H1 (cell line): ENCODE results near the gene MBNL1. TPM values are rescaled to one million over a fixed set of nuclear protein-coding genes. Genes with fewer than 3 reads are reported as not detected.
"Not testable (repeated sequence)": the region's sequence is repeated elsewhere in the genome, so short reads cannot be mapped to it uniquely, and the experiment has no call there.

ENCODE experiments used
- CTCF ChIA-PET: fragments of 300-600 bp; sonication (Branson Sonifier 250); formaldehyde crosslinking; loops from one replicate; lab custom pipeline; 2021; ENCODE audit not compliant: partially characterized antibody; lab: Charles Lee
- POLR2A ChIA-PET: fragments of 300-600 bp; sonication (Branson Sonifier 250); formaldehyde crosslinking; loops from one replicate; lab custom pipeline; 2021; ENCODE audit warnings: inconsistent platforms; ENCODE audit not compliant: partially characterized antibody; lab: Charles Lee
- DNase-seq, 2 experiments: peaks; one replicate each; pipeline versions ENCODE4 v3.0.0 to v3.0.0-alpha.2; 2010 to 2022; ENCODE audit warnings: low spot score in 2 of 2, low read depth in 1 of 2, mixed read lengths in 1 of 2
- FAIRE-seq: peaks from 2 replicates; lab custom pipeline; 2011; peaks lifted over from hg19 to GRCh38; lab: Jason Lieb, UNC
- H2AFZ ChIP-seq: 2 replicates; pipeline ENCODE4 v1.8.1; 2012; ENCODE audit warnings: low read length, inconsistent platforms
- H2AK5ac ChIP-seq: 2 replicates; pipeline ENCODE4 v1.6.1; 2013; ENCODE audit warnings: low read depth, low read length
- H2BK120ac ChIP-seq: replicated peaks from 2 replicates; pipeline ENCODE3; 2013; ENCODE audit warnings: low read depth, low read length, inconsistent platforms
- H2BK12ac ChIP-seq: 2 replicates; pipeline ENCODE4 v1.6.1; 2013; ENCODE audit warnings: low read depth, low read length
- H2BK15ac ChIP-seq: 2 replicates; pipeline ENCODE4 v1.6.1; 2013; ENCODE audit warnings: low read length
- H2BK20ac ChIP-seq: 2 replicates; pipeline ENCODE4 v1.6.1; 2013; ENCODE audit warnings: low read length
- H2BK5ac ChIP-seq: 2 replicates; pipeline ENCODE4 v1.6.1; 2013; ENCODE audit warnings: low read depth, low read length
- H3K14ac ChIP-seq: 2 replicates; pipeline ENCODE4 v1.6.1; 2013; ENCODE audit warnings: inconsistent platforms; ENCODE audit not compliant: insufficient read length
- H3K18ac ChIP-seq: 2 replicates; pipeline ENCODE4 v1.6.1; 2013; ENCODE audit warnings: low read length; ENCODE audit errors: extremely low read depth
- H3K23ac ChIP-seq: 2 replicates; pipeline ENCODE4 v1.6.1; 2013; ENCODE audit warnings: inconsistent platforms; ENCODE audit not compliant: insufficient read length
- H3K23me2 ChIP-seq: 2 replicates; pipeline ENCODE4 v1.6.1; 2013; ENCODE audit warnings: low read depth, low read length
- H3K27ac ChIP-seq: 2 replicates; pipeline ENCODE4 v1.6.1; 2011; ENCODE audit warnings: low read depth, low read length, inconsistent platforms
- H3K27me3 ChIP-seq, 4 experiments: replicated peaks in 1 of 4; 1 replicate in 1 of 4; 2 replicates in 3 of 4; pipeline versions ENCODE4 v1.6.1 to v1.8.1; 2011 to 2013; ENCODE audit warnings: low read length in 3 of 4, mild to moderate bottlenecking in 3 of 4, inconsistent platforms in 2 of 4, mixed read lengths in 2 of 4, moderate library complexity in 1 of 4; ENCODE audit not compliant: control insufficient read depth in 3 of 4, insufficient read depth in 3 of 4; ENCODE audit errors: extremely low read depth in 1 of 4
- H3K36me3 ChIP-seq, 4 experiments: 2 replicates each; pipeline versions ENCODE4 v1.6.1 to v1.8.1; 2011 to 2013; ENCODE audit warnings: mild to moderate bottlenecking in 4 of 4, low read length in 3 of 4, moderate library complexity in 2 of 4, control low read depth in 1 of 4, inconsistent platforms in 1 of 4; ENCODE audit not compliant: insufficient read depth in 4 of 4, control insufficient read depth in 2 of 4
- H3K4ac ChIP-seq: replicated peaks from 2 replicates; pipeline ENCODE3; 2013; ENCODE audit warnings: low read length, low read depth, mixed read lengths, inconsistent platforms; ENCODE audit not compliant: insufficient read length
- H3K4me1 ChIP-seq, 4 experiments: replicated peaks in 1 of 4; 1 replicate in 1 of 4; 2 replicates in 3 of 4; pipeline versions ENCODE4 v1.6.1 to v1.8.1; 2011 to 2013; ENCODE audit warnings: low read length in 3 of 4, inconsistent platforms in 2 of 4, mixed read lengths in 1 of 4; ENCODE audit not compliant: insufficient read depth in 4 of 4, control insufficient read depth in 3 of 4
- H3K4me2 ChIP-seq, 2 experiments: 2 replicates each; pipeline versions ENCODE4 v1.6.1 to v1.8.1; 2011 to 2013; ENCODE audit warnings: low read depth in 2 of 2, low read length in 2 of 2, control low read depth in 1 of 2, inconsistent platforms in 1 of 2, mild to moderate bottlenecking in 1 of 2; ENCODE audit not compliant: insufficient read depth in 1 of 2
- H3K4me3 ChIP-seq, 4 experiments: fragments of 200-600, 300-600 bp in 1 of 4; sonication (generic), shearing (Covaris generic), sonication (Bioruptor Twin) in 1 of 4; 2 replicates each; pipeline versions ENCODE4 v1.5.1 to v1.8.1; 2011 to 2016; ENCODE audit warnings: low read length in 4 of 4, low read depth in 3 of 4, control low read depth in 2 of 4, inconsistent platforms in 2 of 4, mild to moderate bottlenecking in 2 of 4, mixed read lengths in 1 of 4, moderate library complexity in 1 of 4; ENCODE audit not compliant: insufficient read depth in 2 of 4; ENCODE audit errors: extremely low read depth in 1 of 4
- H3K56ac ChIP-seq: replicated peaks from 2 replicates; pipeline ENCODE3; 2013; ENCODE audit warnings: low read depth, mild to moderate bottlenecking, mixed read lengths, low read length, inconsistent platforms; ENCODE audit not compliant: insufficient read length
- H3K79me1 ChIP-seq: 2 replicates; pipeline ENCODE4 v1.6.1; 2013; ENCODE audit warnings: low read depth, low read length, control low read depth
- H3K79me2 ChIP-seq, 2 experiments: 2 replicates each; pipeline versions ENCODE4 v1.6.1 to v1.8.1; 2012 to 2013; ENCODE audit warnings: low read length in 2 of 2, mild to moderate bottlenecking in 2 of 2, inconsistent platforms in 1 of 2; ENCODE audit not compliant: insufficient read depth in 2 of 2, control insufficient read depth in 1 of 2
- H3K9ac ChIP-seq, 4 experiments: replicated peaks in 1 of 4; 1 replicate in 1 of 4; 2 replicates in 3 of 4; pipeline versions ENCODE4 v1.6.1 to v1.8.1; 2011 to 2013; ENCODE audit warnings: low read depth in 3 of 4, low read length in 3 of 4, control low read depth in 2 of 4, mild to moderate bottlenecking in 2 of 4, moderate library complexity in 2 of 4, inconsistent platforms in 1 of 4; ENCODE audit errors: extremely low read depth in 1 of 4
- H3K9me3 ChIP-seq, 2 experiments: 2 replicates each; pipeline versions ENCODE4 v1.6.1 to v1.8.1; 2012 to 2013; ENCODE audit warnings: mild to moderate bottlenecking in 2 of 2, moderate library complexity in 2 of 2, control low read depth in 1 of 2, inconsistent platforms in 1 of 2, low read depth in 1 of 2, low read length in 1 of 2, mixed read lengths in 1 of 2; ENCODE audit not compliant: insufficient read depth in 2 of 2
- H4K20me1 ChIP-seq, 2 experiments: replicated peaks in 1 of 2; 2 replicates each; pipeline versions ENCODE3 to v1.8.1; 2011 to 2013; ENCODE audit warnings: inconsistent platforms in 2 of 2, low read length in 2 of 2, mild to moderate bottlenecking in 1 of 2; ENCODE audit not compliant: insufficient read depth in 2 of 2, control insufficient read depth in 1 of 2
- H4K5ac ChIP-seq: 2 replicates; pipeline ENCODE4 v1.6.1; 2013; ENCODE audit warnings: low read length, low read depth, mixed read lengths, inconsistent platforms; ENCODE audit not compliant: insufficient read length
- H4K8ac ChIP-seq: 2 replicates; pipeline ENCODE4 v1.8.0; 2013; ENCODE audit warnings: mild to moderate bottlenecking, moderate library complexity, low read length, inconsistent platforms; ENCODE audit not compliant: insufficient read depth; ENCODE audit errors: extremely low read depth
- H4K91ac ChIP-seq: replicated peaks from 2 replicates; pipeline ENCODE3; 2013; ENCODE audit warnings: low read length, mixed read lengths, inconsistent platforms; ENCODE audit not compliant: insufficient read length
- CBX5 ChIP-seq: fragments of 300-800, 300-1000 bp; sonication (generic); IDR thresholded peaks from 2 replicates; pipeline ENCODE4 v1.7.1; 2016; ENCODE audit warnings: antibody characterized with exemption, low read length, low read depth
- CREB1 ChIP-seq: IDR thresholded peaks from 2 replicates; pipeline ENCODE4 v1.6.1; 2012; ENCODE audit warnings: inconsistent platforms
- CTBP2 ChIP-seq: IDR thresholded peaks from 2 replicates; pipeline ENCODE4 v1.7.0; 2011; ENCODE audit warnings: borderline replicate concordance, mild to moderate bottlenecking, moderate library complexity, mixed read lengths, low read length; ENCODE audit not compliant: insufficient read depth, insufficient read length
- PHF8 ChIP-seq: fragments of 200-600 bp; sonication (generic); conservative IDR thresholded peaks from 2 replicates; pipeline ENCODE4 v1.7.1; 2012; ENCODE audit warnings: low read depth, mild to moderate bottlenecking, inconsistent platforms, low read length, moderate library complexity
- POU5F1 ChIP-seq: IDR thresholded peaks from 2 replicates; pipeline ENCODE4 v1.6.1; 2011; ENCODE audit warnings: low read depth, mild to moderate bottlenecking, low read length, moderate library complexity
- RXRA ChIP-seq: IDR thresholded peaks from 2 replicates; pipeline ENCODE4 v1.6.1; 2011; ENCODE audit warnings: low read depth, mild to moderate bottlenecking, low read length, moderate library complexity; ENCODE audit not compliant: insufficient read depth
- TBP ChIP-seq: IDR thresholded peaks from 2 replicates; pipeline ENCODE4 v1.6.1; 2011; ENCODE audit warnings: low read depth, low read length, improper control_type of control experiment
- WGBS, 2 experiments: shearing (Covaris generic) in 1 of 2; methylation state at CpG; one replicate each; pipeline versions ENCODE4 v1.1.6 to v1.1.7; 2013 to 2015; ENCODE audit warnings: low lambda C conversion rate in 2 of 2, mixed read lengths in 2 of 2, inconsistent platforms in 1 of 2, low coverage in 1 of 2, missing lambda C conversion rate in 1 of 2; ENCODE audit not compliant: insufficient replicate concordance in 2 of 2, insufficient coverage in 1 of 2, insufficient read length in 1 of 2; ENCODE audit errors: extremely low coverage in 1 of 2, missing lambda C conversion rate in 1 of 2; 5-methylcytosine and 5-hydroxymethylcytosine counted together
- polyA plus RNA-seq, 7 experiments: library from polyadenylated mRNA; depleted of rRNA in 3 of 7; stranded (reverse) in 5 of 7; unstranded in 2 of 7; fragments of >200 nt in 5 of 7; fragments of 200-250 nt in 2 of 7; gene quantifications; 1 replicate in 5 of 7; 2 replicates in 1 of 7; 4 replicates in 1 of 7; pipeline versions ENCODE4 v1.2.1 to v1.2.3, GENCODE V29; 2011 to 2013; ENCODE audit warnings: missing spikeins in 2 of 7, mixed read lengths in 2 of 7
- total RNA-seq: library from RNA; stranded (reverse); fragmentation: NEBNext Ultra II Directional; extraction: Animal tissue kit (Norgen Biotek cat#: 25700); gene quantifications from 2 replicates; pipeline ENCODE4 v1.2.1, GENCODE V29; 2021
- TF ChIP-seq, protein P1 (sequence below): IDR thresholded peaks from 2 replicates; pipeline ENCODE4 v1.6.1; 2012; ENCODE audit warnings: inconsistent platforms

Gene MBNL1
- total and polyA plus RNA-seq, 2 of the 8 experiments (the other 6 are each of a cell fraction or from before 2014, with no cell fraction given): 5.0 to 16.4 TPM

DNA sequence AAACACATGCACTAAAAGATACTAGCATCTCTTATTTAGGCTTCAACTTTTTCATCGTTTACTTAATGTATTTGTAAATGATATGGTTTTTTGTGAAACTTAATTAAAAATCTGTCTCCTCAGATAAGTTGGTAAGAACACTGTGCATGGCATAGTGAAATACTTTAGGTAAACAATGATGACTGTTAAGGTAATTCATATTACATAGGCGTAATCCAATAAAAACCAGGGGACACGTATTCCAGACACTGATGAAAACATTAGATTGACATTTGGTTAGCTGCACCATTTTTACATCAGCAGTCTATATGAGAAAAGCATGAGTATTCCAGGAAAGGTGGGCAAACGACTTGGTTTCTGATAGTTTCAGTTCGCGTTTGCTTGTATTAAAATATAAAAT, 170.0 kb downstream of the MBNL1 start (continued):
- TF ChIP-seq CBX5: no peak
- no peak for TF ChIP-seq POU5F1
- TF ChIP-seq RXRA: no peak
- TF ChIP-seq PHF8: no peak
- TF ChIP-seq CREB1: no peak
- TF ChIP-seq, protein P1, sequence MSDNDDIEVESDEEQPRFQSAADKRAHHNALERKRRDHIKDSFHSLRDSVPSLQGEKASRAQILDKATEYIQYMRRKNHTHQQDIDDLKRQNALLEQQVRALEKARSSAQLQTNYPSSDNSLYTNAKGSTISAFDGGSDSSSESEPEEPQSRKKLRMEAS: no peak
- no peak for TF ChIP-seq TBP
- TF ChIP-seq CTBP2: no peak
- TF ChIP-seq, all 59 proteins: peak for 0

DNA sequence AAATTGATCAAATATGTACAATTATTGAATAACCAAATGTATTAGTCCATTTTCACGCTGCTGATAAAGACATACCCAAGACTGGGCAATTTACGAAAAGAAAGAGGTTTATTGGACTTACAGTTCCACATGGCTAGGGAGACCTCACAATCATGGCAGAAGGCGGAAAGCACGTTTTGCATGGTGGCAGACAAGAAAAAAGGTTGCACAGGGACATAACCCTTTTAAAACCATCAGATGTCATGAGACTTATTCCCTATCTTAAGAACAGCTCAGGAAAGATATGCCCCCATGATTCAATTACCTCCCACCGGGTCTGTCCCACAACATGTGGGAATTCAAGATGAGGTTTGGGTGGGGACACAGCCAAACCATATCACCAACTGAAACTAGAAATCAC, 171.5 kb downstream of the MBNL1 start:
- H2BK120ac ChIP-seq, H3K23ac ChIP-seq, H3K79me1 ChIP-seq, H2BK12ac ChIP-seq, H3K9ac ChIP-seq, H3K27ac ChIP-seq, H4K5ac ChIP-seq, H3K14ac ChIP-seq, H3K36me3 ChIP-seq, POLR2A ChIA-PET, H4K91ac ChIP-seq, H3K18ac ChIP-seq, H3K4ac ChIP-seq, H2AFZ ChIP-seq, H2AK5ac ChIP-seq, H2BK20ac ChIP-seq, H4K20me1 ChIP-seq, FAIRE-seq, H3K4me2 ChIP-seq, H3K27me3 ChIP-seq, H3K4me1 ChIP-seq, H2BK5ac ChIP-seq, H3K23me2 ChIP-seq, H2BK15ac ChIP-seq, H3K56ac ChIP-seq, H3K9me3 ChIP-seq, H3K4me3 ChIP-seq, H4K8ac ChIP-seq, DNase-seq, H3K79me2 ChIP-seq: not testable (repeated sequence)
- WGBS, 2 experiments: 88% methylated on average over 5 of the region's 5 CpGs; no CpG with 5 or more reads in 1 of the 2 experiments
- CTCF ChIA-PET: interaction anchor here (0.6 to 1.6 kb wide), 2 partner anchors 134 to 257 kb away, joined by 3 to 6 read pairs; no protein-coding TSS in a partner anchor
